VCaP (cell line): ENCODE measurements around the gene NFU1.

ENCODE experiments used
- H3K27ac ChIP-seq: fragments of 450-650 bp; 2 replicates; pipeline ENCODE4 v1.5.1; 2017
- TF ChIP-seq, protein P1 (sequence below): fragments of 450-650 bp; conservative IDR thresholded peaks from 2 replicates; pipeline ENCODE4 v1.5.1; 2017; ENCODE audit warnings: mild to moderate bottlenecking, moderate library complexity

Gene NFU1

DNA sequence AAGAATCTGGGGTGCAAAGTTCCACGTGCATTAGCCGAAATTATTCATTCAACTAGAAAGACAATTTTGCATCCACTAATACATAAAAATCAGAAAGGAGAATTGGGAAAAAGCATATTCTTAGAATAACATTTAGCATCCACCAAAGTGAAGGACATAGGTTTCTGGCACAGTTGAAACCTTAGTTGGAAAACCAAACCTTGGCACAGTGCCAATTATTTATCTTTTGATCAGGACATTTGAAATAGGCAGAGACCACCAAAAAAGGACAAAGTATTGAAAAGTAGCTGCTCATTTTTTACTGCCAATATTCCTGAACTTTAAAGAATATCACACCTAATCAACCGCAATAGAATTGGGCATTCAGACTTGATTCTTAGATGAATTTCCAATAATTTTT is 25.5 kb upstream of the NFU1 start:
- TF ChIP-seq, protein P1, sequence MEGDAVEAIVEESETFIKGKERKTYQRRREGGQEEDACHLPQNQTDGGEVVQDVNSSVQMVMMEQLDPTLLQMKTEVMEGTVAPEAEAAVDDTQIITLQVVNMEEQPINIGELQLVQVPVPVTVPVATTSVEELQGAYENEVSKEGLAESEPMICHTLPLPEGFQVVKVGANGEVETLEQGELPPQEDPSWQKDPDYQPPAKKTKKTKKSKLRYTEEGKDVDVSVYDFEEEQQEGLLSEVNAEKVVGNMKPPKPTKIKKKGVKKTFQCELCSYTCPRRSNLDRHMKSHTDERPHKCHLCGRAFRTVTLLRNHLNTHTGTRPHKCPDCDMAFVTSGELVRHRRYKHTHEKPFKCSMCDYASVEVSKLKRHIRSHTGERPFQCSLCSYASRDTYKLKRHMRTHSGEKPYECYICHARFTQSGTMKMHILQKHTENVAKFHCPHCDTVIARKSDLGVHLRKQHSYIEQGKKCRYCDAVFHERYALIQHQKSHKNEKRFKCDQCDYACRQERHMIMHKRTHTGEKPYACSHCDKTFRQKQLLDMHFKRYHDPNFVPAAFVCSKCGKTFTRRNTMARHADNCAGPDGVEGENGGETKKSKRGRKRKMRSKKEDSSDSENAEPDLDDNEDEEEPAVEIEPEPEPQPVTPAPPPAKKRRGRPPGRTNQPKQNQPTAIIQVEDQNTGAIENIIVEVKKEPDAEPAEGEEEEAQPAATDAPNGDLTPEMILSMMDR: no peak
- no peak overlapping the region for H3K27ac ChIP-seq

DNA sequence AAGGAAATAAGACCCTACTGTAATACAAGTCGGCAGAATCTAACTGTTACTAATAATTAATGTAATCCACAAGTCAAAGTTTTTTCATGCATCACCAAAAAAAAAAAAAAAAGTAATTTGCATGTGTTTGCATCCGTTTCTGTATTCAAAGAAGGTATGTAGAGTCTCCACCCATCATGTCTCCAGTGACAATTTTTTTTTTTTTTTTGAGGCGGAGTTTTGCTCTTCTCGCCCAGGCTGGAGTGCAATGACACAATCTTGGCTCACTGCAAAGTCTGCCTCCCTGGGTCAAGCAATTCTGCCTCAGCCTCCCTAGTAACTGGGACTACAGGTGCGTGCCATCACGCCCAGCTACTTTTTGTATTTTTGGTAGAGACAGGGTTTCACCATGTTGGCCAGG is 24.2 kb upstream of the NFU1 start:
- TF ChIP-seq, protein P1: no peak
- H3K27ac ChIP-seq: no peak overlapping the region

DNA sequence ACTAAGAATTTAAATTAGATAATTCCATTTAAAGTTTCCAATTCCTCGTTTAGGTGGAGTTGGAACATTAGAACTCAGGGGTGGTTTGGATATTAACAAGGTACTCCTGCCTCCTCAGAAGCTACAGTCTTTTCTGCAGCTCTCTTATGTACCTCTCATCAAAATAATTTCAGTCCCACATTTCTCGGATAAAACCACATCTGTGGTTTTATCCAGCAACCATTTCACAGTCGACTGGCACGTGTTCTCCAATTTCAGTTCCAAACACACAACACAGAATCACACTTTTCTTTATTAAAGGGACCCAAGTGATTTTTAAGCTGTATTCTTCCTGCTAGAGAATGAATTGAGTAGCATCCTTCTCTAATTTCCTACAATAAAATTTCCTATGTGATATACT is 22.7 kb upstream of the NFU1 start:
- TF ChIP-seq, protein P1: no peak
- H3K27ac ChIP-seq: no peak overlapping the region

DNA sequence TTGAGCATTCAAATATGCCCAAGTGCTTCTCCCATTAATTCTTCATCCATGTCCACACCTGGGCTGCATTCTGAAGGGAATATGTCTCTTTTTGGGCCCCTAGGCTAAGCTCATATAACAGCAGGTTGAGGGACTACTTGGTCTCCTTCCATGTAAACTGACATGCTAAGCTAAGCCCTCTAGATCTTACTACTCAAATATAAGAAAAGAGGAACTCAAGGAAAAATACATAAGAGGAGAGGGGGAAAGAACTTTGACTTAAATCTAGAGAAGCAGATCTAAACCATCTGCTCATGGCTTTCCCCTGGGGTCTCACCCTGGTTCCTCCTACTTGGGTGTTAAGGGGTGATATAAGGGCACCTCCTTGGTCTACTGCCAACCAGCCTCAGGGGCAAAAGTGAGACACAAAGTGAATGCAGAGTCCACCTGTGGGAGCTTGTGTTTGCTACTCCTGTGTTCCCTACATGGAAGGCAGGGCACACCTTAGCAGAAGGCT is 19.8 kb upstream of the NFU1 start:
- TF ChIP-seq, protein P1: no peak
- peak overlapping the region; percentile 66 for H3K27ac ChIP-seq

DNA sequence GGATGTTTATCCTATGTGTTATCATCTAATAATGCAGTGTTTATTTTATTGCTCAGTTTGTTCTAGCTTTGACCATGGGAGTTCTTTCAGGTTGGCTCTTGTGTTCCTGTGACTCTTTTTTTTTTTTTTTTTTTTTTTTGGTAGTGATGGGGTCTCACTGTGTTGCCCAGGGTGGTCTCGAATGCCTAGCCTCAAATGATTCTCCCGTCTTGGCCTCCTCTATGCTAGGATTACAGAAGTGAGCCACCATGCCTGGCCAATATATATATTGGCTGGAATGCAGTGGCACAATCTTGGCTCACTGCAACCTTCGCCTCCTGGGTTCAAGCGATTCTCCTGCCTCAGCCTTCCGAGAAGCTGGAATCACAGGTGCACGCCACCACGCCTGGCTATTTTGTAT is 18.9 kb upstream of the NFU1 start:
- TF ChIP-seq, protein P1: no peak
- peak overlapping the region; percentile 66; the same call in 1 of the 2 replicates for H3K27ac ChIP-seq

DNA sequence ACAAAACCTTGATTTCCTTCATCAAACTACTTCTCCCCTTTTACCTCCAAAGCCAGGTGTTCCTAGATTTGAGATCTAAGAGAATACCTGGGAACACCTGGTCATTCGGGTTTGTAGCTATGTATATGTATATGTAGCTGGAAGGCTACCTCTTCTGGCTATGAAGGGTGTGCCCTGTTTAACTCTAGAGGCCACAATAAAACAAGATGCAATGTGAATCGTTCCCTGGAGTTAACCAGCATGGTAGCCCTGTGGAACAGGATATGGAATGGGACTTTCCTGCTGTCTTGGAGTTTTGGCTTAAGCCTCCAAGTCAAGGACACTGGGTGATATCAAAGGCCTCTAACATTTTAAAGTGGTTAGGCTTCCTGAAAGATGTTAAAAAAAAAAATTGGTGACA is 17.7 kb upstream of the NFU1 start:
- H3K27ac ChIP-seq: no peak overlapping the region
- TF ChIP-seq, protein P1: no peak

DNA sequence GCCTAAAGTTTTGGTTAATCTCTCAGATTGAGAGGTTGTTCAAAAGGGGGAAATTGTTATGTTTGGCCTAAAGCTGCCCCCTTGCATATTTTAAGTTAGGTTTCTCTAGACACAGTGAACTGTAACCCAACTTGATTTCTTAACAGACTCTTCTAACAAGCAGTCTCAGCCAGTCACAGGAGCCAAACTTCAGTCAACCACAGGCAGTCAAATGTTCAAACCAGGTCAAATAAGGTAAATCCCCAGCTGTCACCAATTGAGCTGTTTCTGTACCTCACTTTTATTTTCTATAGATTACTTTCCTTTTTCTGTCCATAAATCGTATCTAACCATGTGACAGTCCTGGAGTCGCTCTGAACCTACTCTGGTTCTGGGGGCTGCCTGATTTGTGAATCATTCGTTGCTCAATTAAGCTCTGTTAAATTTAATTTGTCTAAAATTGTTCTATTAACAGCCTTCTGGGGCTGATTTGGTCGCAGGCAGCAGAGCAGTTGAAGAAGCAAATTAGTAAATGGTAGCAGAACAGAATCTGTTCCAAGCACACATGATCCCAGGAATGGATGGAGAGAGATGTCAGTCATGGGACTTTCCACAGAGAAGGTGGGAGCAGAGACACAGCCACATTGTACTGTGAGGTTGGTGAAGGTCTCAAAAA is 16.4 kb upstream of the NFU1 start:
- peak overlapping the region; percentile 2; the same call in 1 of the 2 replicates for H3K27ac ChIP-seq
- TF ChIP-seq, protein P1: no peak
